ELR (cell line): ENCODE data around the gene ORM2.
A peak's percentile ranks its signal among the peaks of the same experiment; 100 is the strongest.

Experiments used
- DNase-seq: peaks from one replicate; pipeline ENCODE4 v3.0.0-alpha.2; 2015; ENCODE audit warnings: low read depth

ORM2 gene

DNA sequence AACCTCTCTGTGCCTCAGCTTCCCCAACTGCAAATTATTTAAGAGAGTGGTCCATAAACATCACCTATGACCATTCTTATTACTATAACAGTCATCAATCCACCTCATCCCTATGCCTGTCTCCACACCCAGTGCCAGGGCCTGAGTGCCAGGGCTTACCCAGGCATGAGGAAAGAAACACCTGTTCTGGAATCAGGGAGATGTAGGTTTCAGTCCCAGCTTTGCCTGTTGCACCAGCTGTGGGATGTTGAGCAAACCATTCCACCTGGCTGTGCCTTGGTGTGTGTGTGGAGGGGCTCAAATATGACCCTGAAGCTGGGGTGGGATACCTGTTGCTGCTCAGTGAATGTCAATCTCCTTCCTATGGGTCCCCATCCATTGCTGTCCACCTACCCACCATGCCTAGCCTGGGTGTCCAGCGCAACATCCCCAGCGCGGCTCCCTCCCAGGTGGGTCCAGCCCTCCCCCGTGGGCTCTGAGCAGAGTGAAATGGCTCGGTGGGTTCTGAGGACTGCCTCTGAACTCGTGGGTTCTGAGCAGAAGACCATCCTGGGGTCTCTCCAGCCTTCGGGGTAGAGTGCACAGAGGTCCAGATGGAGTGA is 41.8 kb downstream of the ORM2 start:
- no peak for DNase-seq

DNA sequence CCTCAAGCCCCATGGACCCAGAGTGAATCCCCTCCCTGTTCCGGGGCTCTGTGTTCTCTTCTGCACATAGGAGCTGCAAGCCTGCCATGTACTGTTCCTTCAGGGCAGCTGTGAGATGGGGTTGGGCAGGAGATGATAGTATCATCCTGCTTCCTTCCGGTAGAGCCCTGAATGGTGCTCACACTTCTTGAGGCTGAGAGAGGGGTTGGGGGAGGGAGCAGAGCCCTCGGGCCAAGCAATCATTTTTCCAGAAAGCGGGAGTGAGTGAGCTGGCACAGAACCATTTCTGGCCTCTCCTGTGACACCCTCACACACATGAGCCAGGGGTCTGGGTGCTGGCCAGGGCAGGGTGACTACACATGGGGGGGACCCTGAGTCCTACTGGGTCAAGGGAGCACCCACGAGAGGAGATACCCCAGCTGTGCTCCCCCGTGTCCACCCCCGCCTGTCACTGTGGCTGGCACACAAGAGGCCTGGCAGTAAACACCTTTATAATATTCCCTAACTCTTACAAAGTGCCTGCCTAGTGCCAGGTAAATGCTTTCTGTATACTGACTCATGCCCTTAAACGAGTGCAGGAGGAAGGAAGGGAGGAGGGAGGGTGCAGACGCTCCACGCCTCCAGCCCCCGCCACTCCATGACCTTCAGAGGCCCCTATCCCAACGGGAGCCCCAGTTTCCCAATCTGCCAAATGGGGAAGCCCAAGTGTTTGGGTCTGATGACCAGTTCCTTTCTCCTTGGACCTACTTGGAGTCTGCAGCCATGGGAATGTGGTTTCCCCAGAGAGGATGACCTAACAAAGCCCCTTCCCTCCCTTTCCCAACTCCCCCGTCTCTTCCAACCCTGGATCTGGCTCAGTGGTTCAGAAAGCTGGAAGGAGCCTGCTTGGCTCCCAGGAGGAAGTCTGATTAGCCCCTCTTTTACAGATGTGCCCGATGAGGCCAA is 42.6 kb downstream of the ORM2 start:
- peak; percentile 78 for DNase-seq

DNA sequence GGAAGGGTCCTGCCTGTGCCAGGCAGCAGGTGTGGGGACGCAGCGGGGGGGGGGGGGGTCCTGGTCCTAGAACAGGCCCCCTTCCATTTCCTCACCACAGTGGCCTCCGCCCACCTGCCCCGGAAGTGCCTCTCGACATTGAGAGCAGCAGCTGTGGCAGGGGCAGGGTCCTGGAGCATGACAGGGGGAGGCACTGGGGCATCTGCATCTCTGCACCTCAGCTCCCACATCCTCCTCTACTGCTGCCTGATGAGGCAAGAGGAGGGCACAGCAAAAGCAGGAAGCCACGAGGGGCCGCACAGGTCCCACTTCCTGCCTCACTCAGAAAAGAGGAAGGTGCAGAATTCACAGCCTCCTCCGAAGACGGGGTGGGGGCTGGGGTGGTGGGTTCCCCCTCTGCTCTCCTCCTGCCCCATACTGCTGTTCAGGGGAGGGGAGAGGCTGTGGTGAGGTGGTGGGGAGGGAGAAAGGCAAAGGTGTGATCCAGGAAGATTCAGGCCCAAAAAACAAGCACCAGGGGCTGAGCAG is 43.3 kb downstream of the ORM2 start:
- DNase-seq, result peak; percentile 41

DNA sequence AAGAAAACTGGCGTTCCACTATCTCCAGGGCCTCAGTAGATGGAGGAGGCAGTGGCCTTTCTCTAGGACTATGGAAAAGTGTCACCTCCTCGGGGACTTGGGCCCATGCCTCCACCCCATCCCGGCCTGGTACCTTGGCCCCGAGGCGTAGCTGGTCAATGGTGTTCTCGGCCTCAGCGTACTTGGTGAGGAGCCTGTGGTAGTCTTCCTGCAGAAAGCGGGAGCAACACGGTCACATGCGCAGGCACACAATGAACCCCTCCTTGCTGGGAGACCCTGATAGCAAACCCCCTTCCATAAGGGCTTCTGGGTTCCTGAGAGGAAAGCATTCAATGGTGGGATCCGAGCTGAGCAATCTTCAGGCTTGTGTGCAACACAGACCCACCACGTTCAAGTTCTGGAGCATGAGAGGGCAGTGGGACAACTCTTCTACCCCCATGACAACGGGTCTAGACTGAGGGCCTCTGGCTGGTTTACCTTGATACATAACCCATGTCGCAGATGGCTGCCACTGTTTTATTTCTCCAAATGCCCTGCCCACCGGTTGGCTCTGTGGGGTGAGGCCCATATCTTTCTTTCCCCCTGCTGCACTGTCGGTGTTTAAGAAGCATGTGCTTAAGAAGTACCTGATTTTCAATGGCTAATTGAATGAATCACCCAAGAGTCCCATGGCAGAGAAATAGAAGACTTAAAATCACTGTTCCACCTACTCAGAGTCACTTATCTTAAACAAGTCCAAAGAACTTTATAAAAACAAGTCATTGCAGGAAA is 44.5 kb downstream of the ORM2 start:
- no peak for DNase-seq

DNA sequence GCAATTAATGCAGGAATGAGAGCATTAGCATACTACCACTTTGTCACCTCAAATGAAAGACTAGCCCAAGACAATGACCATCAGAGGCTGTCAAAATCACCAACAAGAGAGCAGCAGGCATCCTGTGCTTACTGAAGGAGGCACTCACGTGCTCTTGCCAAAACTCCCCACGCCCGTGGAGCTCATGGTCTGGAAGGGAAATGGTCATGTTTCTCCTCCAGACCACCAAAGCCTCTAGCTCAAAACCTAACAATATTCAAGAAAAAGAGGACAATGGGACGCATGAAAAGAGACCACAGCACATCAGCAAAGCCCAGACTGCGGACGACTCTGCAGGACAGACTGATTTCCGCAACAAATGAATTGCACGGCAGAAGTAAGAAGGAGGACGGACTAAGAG is 45.3 kb downstream of the ORM2 start:
- no peak for DNase-seq

DNA sequence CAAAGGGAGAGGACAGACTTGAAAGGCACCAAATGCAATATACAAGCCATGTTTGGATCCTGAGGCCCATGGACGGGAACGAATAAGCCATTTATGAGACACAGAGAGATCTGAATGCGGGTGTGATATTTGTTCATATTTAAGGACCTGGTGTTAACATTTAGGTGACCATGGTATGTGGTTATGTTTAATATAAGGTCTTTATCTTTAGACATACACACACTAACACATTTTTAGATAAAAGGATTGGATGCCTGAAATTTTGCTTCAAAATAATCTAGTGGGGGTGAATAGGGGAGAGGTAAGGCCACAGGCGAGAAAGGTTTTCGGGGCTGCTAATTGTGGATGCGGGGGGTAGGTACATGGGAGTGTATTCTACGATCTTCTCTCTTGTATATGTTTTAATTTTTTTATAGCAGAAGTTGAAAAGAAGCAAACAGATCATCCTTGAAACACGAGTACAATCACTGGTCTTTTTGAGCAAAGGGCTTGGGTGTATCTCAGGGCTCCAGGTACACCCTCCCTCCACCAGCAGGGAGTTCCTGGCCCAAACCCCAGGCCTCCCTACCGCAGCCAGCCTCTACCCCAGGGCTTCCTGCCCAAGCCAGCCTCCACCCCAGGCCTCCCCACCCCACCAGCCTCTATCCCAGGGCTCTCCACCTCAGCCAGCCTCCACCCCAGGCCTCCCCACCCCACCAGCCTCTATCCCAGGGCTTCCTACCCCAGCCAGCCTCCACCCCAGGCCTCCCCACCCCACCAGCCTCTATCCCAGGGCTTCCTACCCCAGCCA is 45.9 kb downstream of the ORM2 start:
- no peak for DNase-seq

DNA sequence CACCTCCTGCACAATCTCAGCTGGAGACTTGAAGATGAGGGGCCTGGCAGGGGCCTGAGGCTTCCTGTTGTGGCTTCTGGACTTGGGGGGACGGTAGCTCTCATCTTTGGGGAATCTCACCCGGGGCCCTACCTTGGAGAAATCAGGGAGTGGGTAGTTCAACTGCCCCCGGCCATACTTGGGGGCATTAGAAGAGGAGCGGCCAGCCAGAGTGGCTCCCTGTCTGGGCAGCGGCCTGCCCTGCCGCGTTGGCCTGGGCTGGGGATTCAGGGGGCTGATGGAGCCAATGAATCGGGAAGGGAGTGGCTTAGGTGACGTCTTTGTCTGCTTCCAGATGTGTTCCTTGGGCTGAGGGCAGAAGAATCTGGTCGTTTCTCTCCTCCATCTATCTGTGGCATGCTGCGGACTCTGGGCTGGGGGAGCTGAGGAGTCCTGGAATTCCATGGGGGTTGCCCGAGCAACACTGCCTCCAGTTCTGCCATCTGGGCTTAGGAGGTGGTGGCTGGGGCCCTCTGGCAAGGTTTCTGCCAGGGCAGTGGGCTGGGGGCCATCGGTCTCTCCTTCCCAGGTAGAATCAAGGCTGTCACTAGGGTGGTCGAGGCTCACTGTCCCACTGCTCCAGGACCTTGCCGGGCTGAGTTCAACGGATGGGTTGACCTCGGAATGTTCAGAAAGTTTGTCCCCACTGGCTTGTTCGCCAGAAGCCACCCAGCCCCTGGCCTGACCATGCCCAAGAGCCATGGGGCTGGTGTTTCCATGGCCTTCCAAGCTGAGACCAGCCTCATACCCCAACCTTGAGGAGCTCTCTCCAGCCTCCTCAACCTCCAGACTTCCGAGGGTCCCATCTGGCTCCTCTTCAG is 47.1 kb downstream of the ORM2 start:
- no peak for DNase-seq

DNA sequence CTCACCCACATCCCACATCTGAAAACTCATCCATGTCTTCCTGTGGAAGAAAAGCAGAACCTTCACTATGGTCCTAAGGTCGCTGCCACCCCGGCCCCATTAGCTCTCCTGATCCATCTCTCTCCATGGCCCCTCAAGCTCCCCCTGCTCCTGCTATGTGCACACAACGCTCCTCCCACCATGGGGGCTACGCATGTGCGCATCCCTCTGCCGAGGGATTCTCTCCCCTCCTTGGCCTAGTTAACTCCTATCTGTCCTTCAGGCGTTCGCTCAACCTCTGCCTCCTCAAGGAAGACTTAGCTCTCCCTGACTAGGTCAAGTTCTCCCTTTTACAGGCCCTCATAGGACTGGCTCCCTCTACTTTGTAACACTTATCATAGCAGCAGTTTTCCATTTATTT is 48.3 kb downstream of the ORM2 start:
- no peak for DNase-seq

DNA sequence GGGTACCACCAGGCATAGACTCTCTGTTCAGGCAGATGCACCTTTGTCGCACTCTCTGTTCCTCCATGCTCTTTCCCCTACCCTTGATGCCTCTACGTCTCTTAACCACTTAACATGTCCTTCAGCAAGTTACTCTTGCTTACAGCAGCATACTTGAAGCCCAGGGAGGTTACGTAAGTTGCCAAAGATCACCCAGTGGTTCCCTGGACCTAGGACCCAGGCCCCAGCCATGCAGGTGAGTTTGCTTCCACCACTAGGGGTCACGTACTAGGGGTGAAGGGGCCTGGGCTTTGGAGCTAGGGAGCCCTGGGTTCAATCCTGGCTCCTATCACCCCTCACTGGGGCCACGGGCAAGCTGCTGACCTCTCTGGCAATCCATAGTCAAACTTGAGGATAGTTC is 49.2 kb downstream of the ORM2 start:
- DNase-seq, result no peak
